Left cardiac atrium (tissue), 4 donors: ENCODE measurements around the gene ATXN7. TPM values are rescaled to one million over a fixed set of nuclear protein-coding genes. Genes with fewer than 3 reads are reported as not detected.

ENCODE experiments used
- ATAC-seq, 2 donors: fragments of 200-7000 bp; cut with Tn5 transposase; one replicate each; pipeline ENCODE4 v1.9.1; 2020; ENCODE audit warnings: mild to moderate bottlenecking in 2 of 2, moderate library complexity in 2 of 2
- DNase-seq: peaks from one replicate; pipeline ENCODE4 v3.0.0-alpha.2; 2020
- intact Hi-C, 2 donors: fragments of 100-400 bp; cut with DNase I; formaldehyde crosslinking; loops; one replicate each; pipeline versions ENCODE4 v1.14.1 to v1.15.1; 2022 to 2023
- total RNA-seq, 2 donors: library from RNA; stranded (reverse); fragmentation: NEBNext Ultra II Directional; extraction: Animal tissue kit (Norgen Biotek cat#: 25700); gene quantifications; one replicate each; pipeline ENCODE4 v1.2.1, GENCODE V29; 2021
- donor health status: DM: no; HTN: yes; CAD: no.
- donor health status: DM: no; HTN: yes; CAD: no; lungs with severe emphysema.
- donor health status: DM: yes; HTN: yes; CAD: no.
- donor health status: Dilated cardiomyopathy.

The ATXN7 gene
- total RNA-seq, 2 donors from 2014 or later: 13.0 to 22.2 TPM

- ATAC-seq (peak; percentile 38 to 72), DNase-seq (no peak)
- intact Hi-C loops: loop anchor here in 1 of 2 donors (10.0 kb wide), 1 partner anchor 644 kb away; no protein-coding TSS in a partner anchor
Observed at GRCh38 chr3:63998852-63999754, 135.4 kb downstream of the ATXN7 start.

- intact Hi-C loops: no loop called here
- DNase-seq: no peak
- no peak for ATAC-seq
Observed at GRCh38 chr3:64000453-64001055, 136.9 kb downstream of the ATXN7 start.

GRCh38 chr3:64002233-64002632 lies 138.6 kb downstream of the ATXN7 start:
- DNase-seq (no peak), ATAC-seq (no peak)
- intact Hi-C loops: no loop called here

GRCh38 chr3:64003589-64003988 lies 139.9 kb downstream of the ATXN7 start:
- ATAC-seq (peak in 1 of 2 donors; percentile 10), DNase-seq (no peak)
- intact Hi-C loops: no loop called here

GRCh38 chr3:64008017-64008416 lies 144.3 kb downstream of the ATXN7 start:
- DNase-seq (no peak), ATAC-seq (no peak)
- intact Hi-C loops: no loop called here

- peak; percentile 60 to 74 for ATAC-seq
- DNase-seq: no peak
- intact Hi-C loops: no loop called here
Observed at GRCh38 chr3:64008487-64009351, 145.1 kb downstream of the ATXN7 start.

GRCh38 chr3:64009528-64009927 lies 145.9 kb downstream of the ATXN7 start:
- ATAC-seq (no peak), DNase-seq (no peak)
- intact Hi-C loops: no loop called here

- DNase-seq: no peak
- intact Hi-C loops: no loop called here
- no peak for ATAC-seq
Observed at GRCh38 chr3:64010199-64010598, 146.5 kb downstream of the ATXN7 start.

GRCh38 chr3:64011685-64012084 lies 148.0 kb downstream of the ATXN7 start:
- DNase-seq (no peak), ATAC-seq (peak; percentile 34 to 64)
- intact Hi-C loops: no loop called here

GRCh38 chr3:64016941-64017620 lies 153.4 kb downstream of the ATXN7 start:
- intact Hi-C loops: no loop called here
- DNase-seq (no peak), ATAC-seq (no peak)

GRCh38 chr3:64019271-64019670 lies 155.6 kb downstream of the ATXN7 start:
- DNase-seq (no peak), ATAC-seq (no peak)
- intact Hi-C loops: no loop called here

- intact Hi-C loops: no loop called here
- ATAC-seq: no peak
Observed at GRCh38 chr3:64019879-64020278, 156.2 kb downstream of the ATXN7 start.

GRCh38 chr3:64021922-64022321 lies 158.3 kb downstream of the ATXN7 start:
- ATAC-seq: no peak
- no peak for DNase-seq
- intact Hi-C loops: no loop called here

More at GRCh38 chr3:64019879-64020278, 156.2 kb downstream of the ATXN7 start:
- no peak for DNase-seq

- ATAC-seq (peak; percentile 7 to 34), DNase-seq (no peak)
- intact Hi-C loops: no loop called here
Observed at GRCh38 chr3:64022451-64023186, 159.0 kb downstream of the ATXN7 start.

GRCh38 chr3:64023187-64023860 lies 159.7 kb downstream of the ATXN7 start, which contains the start of gene PSMD6:
Gene PSMD6 (minus strand): TSS chr3:64023494. CDS start chr3:64023419, 75 bp downstream.
- intact Hi-C loops: no loop called here
- ATAC-seq (peak; percentile 97), DNase-seq (peak; percentile 91)

- intact Hi-C loops: no loop called here
- DNase-seq (no peak), ATAC-seq (no peak)
Observed at GRCh38 chr3:64023861-64024223, 160.2 kb downstream of the ATXN7 start.

- ATAC-seq (no peak), DNase-seq (no peak)
- intact Hi-C loops: loop anchor here in 1 of 2 donors (5.0 kb wide), 1 partner anchor 461 kb away; no protein-coding TSS in a partner anchor
Observed at GRCh38 chr3:64026346-64026745, 162.7 kb downstream of the ATXN7 start.

- no peak for ATAC-seq
- no peak for DNase-seq
- intact Hi-C loops: loop anchor here in 1 of 2 donors (5.0 kb wide), 1 partner anchor 460 kb away; no protein-coding TSS in a partner anchor
Observed at GRCh38 chr3:64027658-64028057, 164.0 kb downstream of the ATXN7 start.
